Measurements from ENCODE around the gene CSTPP1. TPM values are rescaled to one million over a fixed set of nuclear protein-coding genes. Genes with fewer than 3 reads are reported as not detected.

The CSTPP1 gene

GRCh38 chr11:47208628-47209027 is 272.1 kb downstream of the CSTPP1 start:
- DNase-seq (ENCODE audit: low read depth in 1 of 2, low spot score in 1 of 2) = no peak
- H3K27ac ChIP-seq (replicated peaks) = no peak overlapping the region
- no peak for TF ChIP-seq REST (IDR thresholded peaks at IDR 0.05; ENCODE audit: insufficient replicate concordance, low read depth)
- no peak for TF ChIP-seq GABPA (IDR thresholded peaks at IDR 0.05; ENCODE audit: low read depth)
- no peak for TF ChIP-seq SPI1 (IDR thresholded peaks at IDR 0.05; ENCODE audit: borderline replicate concordance, low read depth)
- no peak for TF ChIP-seq POLR2AphosphoS5 (IDR thresholded peaks at IDR 0.05; ENCODE audit: low read depth)
- H3K4me3 ChIP-seq (replicated peaks; ENCODE audit: insufficient read depth, low read length) = no peak overlapping the region
- no peaks in the 10 kb centered on the region for H3K27me3 ChIP-seq (ENCODE audit: insufficient read depth, poor library complexity, severe bottlenecking)

Small RNA genes lying within 50 kb of the gene (microRNA-seq; reads per million reads assigned to microRNA genes)
- gene MIR6745 = not detected

Measured in HL-60 (cell line).